Frontal cortex (tissue), 4 donors: Measurements from ENCODE around the gene NCKAP5. TPM values are rescaled to one million over a fixed set of nuclear protein-coding genes. Genes with fewer than 3 reads are reported as not detected.

Experiments used
- DNase-seq, 2 donors: peaks; one replicate each; pipeline ENCODE4 v3.0.0; 2012; ENCODE audit warnings: low spot score in 2 of 2
- FAIRE-seq: peaks from 2 replicates; lab custom pipeline; 2012; peaks lifted over from hg19 to GRCh38; lab: Jason Lieb, UNC
- total RNA-seq: library from RNA; depleted of rRNA; stranded (reverse); fragments of >200 nt; gene quantifications from one replicate; pipeline ENCODE4 v1.2.3, GENCODE V29; 2014
- donor health status: control.
- donor health status: control.
- donor health status: control.

Gene NCKAP5
- total RNA-seq, 1 donor from 2014 or later: 9.0 TPM

- DNase-seq (no peak), FAIRE-seq (no peak)
Measured at GRCh38 chr2:133434959-133435668, 133.1 kb downstream of the NCKAP5 start.

GRCh38 chr2:133433455-133434451 is 134.5 kb downstream of the NCKAP5 start:
- DNase-seq (no peak), FAIRE-seq (no peak)

- no peak for FAIRE-seq
- DNase-seq: no peak
Measured at GRCh38 chr2:133432778-133433177, 135.5 kb downstream of the NCKAP5 start.

GRCh38 chr2:133431289-133431688 is 137.0 kb downstream of the NCKAP5 start:
- DNase-seq: no peak
- no peak for FAIRE-seq

GRCh38 chr2:133426791-133427190 is 141.5 kb downstream of the NCKAP5 start:
- DNase-seq (no peak), FAIRE-seq (no peak)

- DNase-seq (no peak), FAIRE-seq (no peak)
Measured at GRCh38 chr2:133425612-133426011, 142.7 kb downstream of the NCKAP5 start.

GRCh38 chr2:133424876-133425275 is 143.4 kb downstream of the NCKAP5 start:
- no peak for FAIRE-seq
- no peak for DNase-seq

GRCh38 chr2:133422931-133423351 is 145.3 kb downstream of the NCKAP5 start:
- FAIRE-seq (no peak), DNase-seq (no peak)

- no peak for FAIRE-seq
- no peak for DNase-seq
Measured at GRCh38 chr2:133421516-133422324, 146.5 kb downstream of the NCKAP5 start.

GRCh38 chr2:133420788-133421187 is 147.5 kb downstream of the NCKAP5 start:
- FAIRE-seq (no peak), DNase-seq (no peak)

- no peak for DNase-seq
- no peak for FAIRE-seq
Measured at GRCh38 chr2:133418671-133419070, 149.6 kb downstream of the NCKAP5 start.

- no peak for FAIRE-seq
- DNase-seq: no peak
Measured at GRCh38 chr2:133418021-133418420, 150.2 kb downstream of the NCKAP5 start.

GRCh38 chr2:133417415-133417814 is 150.8 kb downstream of the NCKAP5 start:
- FAIRE-seq (no peak), DNase-seq (no peak)

GRCh38 chr2:133416736-133417135 is 151.5 kb downstream of the NCKAP5 start:
- FAIRE-seq: no peak

GRCh38 chr2:133416146-133416545 is 152.1 kb downstream of the NCKAP5 start:
- FAIRE-seq (no peak), DNase-seq (no peak)

More at GRCh38 chr2:133416736-133417135, 151.5 kb downstream of the NCKAP5 start:
- no peak for DNase-seq

- no peak for FAIRE-seq
- DNase-seq: no peak
Measured at GRCh38 chr2:133415210-133415876, 152.9 kb downstream of the NCKAP5 start.

- FAIRE-seq: no peak
Measured at GRCh38 chr2:133414486-133415209, 153.6 kb downstream of the NCKAP5 start.

GRCh38 chr2:133413863-133414262 is 154.4 kb downstream of the NCKAP5 start:
- DNase-seq: no peak
- FAIRE-seq: no peak

More at GRCh38 chr2:133414486-133415209, 153.6 kb downstream of the NCKAP5 start:
- no peak for DNase-seq

- DNase-seq (no peak), FAIRE-seq (no peak)
Measured at GRCh38 chr2:133412694-133413093, 155.6 kb downstream of the NCKAP5 start.
